Measurements from ENCODE around the gene RPUSD1. TPM values are rescaled to one million over a fixed set of nuclear protein-coding genes. Genes with fewer than 3 reads are reported as not detected.
A peak's percentile ranks its signal among the peaks of the same experiment; 100 is the strongest.
"Not testable (repeated sequence)": the region's sequence is repeated elsewhere in the genome, so short reads cannot be mapped to it uniquely, and the experiment has no call there.

RPUSD1 gene
- total RNA-seq, 4 donors from 2014 or later: 13.4 to 25.8 (median 22.1) TPM

- H3K4me3 ChIP-seq: no peak overlapping the region
- no peak for TF ChIP-seq EP300 (IDR thresholded peaks at IDR 0.05)
- no peak for TF ChIP-seq POLR2A (IDR thresholded peaks at IDR 0.05)
- no peak for TF ChIP-seq POLR2AphosphoS5 (IDR thresholded peaks at IDR 0.05)
- no peak for TF ChIP-seq CTCF (IDR thresholded peaks at IDR 0.05)
- no peaks in the 10 kb centered on the region for H3K9me3 ChIP-seq
- no peaks in the 10 kb centered on the region for H3K4me1 ChIP-seq
- H3K27ac ChIP-seq: no peak overlapping the region
- H3K36me3 ChIP-seq: no peaks in the 10 kb centered on the region
- 45 to 47% methylated on average over 6 of the region's 11 CpGs for WGBS, 2 donors (ENCODE audit: low coverage in 1 of 2)
- peaks cover 53% of the 10 kb centered on the region for H3K27me3 ChIP-seq
- no peak for ATAC-seq
Measured at GRCh38 chr16:754656-755055, 33.5 kb downstream of the RPUSD1 start.

- H3K27ac ChIP-seq, H3K9me3 ChIP-seq, H3K4me3 ChIP-seq, H3K36me3 ChIP-seq, ATAC-seq, H3K4me1 ChIP-seq: not testable (repeated sequence)
- 77 to 86% methylated on average over 3 to 4 of the region's 11 CpGs for WGBS, 2 donors (ENCODE audit: low coverage in 1 of 2)
- peaks cover 54% of the 10 kb centered on the region for H3K27me3 ChIP-seq
Measured at GRCh38 chr16:754121-754607, 34.0 kb downstream of the RPUSD1 start.

GRCh38 chr16:752007-752312, 36.2 kb downstream of the RPUSD1 start:
- H3K4me3 ChIP-seq: no peak overlapping the region

GRCh38 chr16:751152-752006, 36.8 kb downstream of the RPUSD1 start:
- WGBS, 2 donors (ENCODE audit: low coverage in 1 of 2): 62 to 76% methylated on average over 6 to 11 of the region's 39 CpGs
- no peak overlapping the region for H3K4me3 ChIP-seq

More at GRCh38 chr16:752007-752312, 36.2 kb downstream of the RPUSD1 start:
- Histone ChIP-seq H3K4me1 (no peaks in the 10 kb centered on the region), H3K9me3 (no peaks in the 10 kb centered on the region), H3K36me3 (no peaks in the 10 kb centered on the region), H3K27me3 (peaks cover 54% of the 10 kb centered on the region), H3K27ac (no peak overlapping the region)
- TF ChIP-seq CTCF (IDR thresholded peaks at IDR 0.05): no peak
- TF ChIP-seq POLR2AphosphoS5 (IDR thresholded peaks at IDR 0.05): no peak
- no peak for TF ChIP-seq POLR2A (IDR thresholded peaks at IDR 0.05)
- no peak for TF ChIP-seq EP300 (IDR thresholded peaks at IDR 0.05)
- WGBS, 2 donors (ENCODE audit: low coverage in 1 of 2): 39 to 43% methylated on average over 6 to 10 of the region's 10 CpGs
- ATAC-seq: no peak

GRCh38 chr16:750485-750884, 37.7 kb downstream of the RPUSD1 start:
- no peak overlapping the region for H3K27ac ChIP-seq
- no peak for TF ChIP-seq POLR2AphosphoS5 (IDR thresholded peaks at IDR 0.05)
- no peak for TF ChIP-seq EP300 (IDR thresholded peaks at IDR 0.05)
- H3K27me3 ChIP-seq: peaks cover 58% of the 10 kb centered on the region
- no peaks in the 10 kb centered on the region for H3K9me3 ChIP-seq
- no peaks in the 10 kb centered on the region for H3K4me1 ChIP-seq
- WGBS, 2 donors (ENCODE audit: low coverage in 1 of 2): 27 to 30% methylated on average over 2 to 9 of the region's 9 CpGs
- no peaks in the 10 kb centered on the region for H3K36me3 ChIP-seq
- no peak overlapping the region for H3K4me3 ChIP-seq
- ATAC-seq: no peak

More at GRCh38 chr16:751152-752006, 36.8 kb downstream of the RPUSD1 start:
- Histone ChIP-seq H3K9me3 (no peaks in the 10 kb centered on the region), H3K36me3 (no peaks in the 10 kb centered on the region), H3K27me3 (peaks cover 54% of the 10 kb centered on the region), H3K27ac (no peak overlapping the region), H3K4me1 (no peaks in the 10 kb centered on the region)
- no peak for ATAC-seq
- TF ChIP-seq EP300 (IDR thresholded peaks at IDR 0.05) (no peak), POLR2AphosphoS5 (IDR thresholded peaks at IDR 0.05) (no peak)

GRCh38 chr16:749010-749409, 39.2 kb downstream of the RPUSD1 start:
- ATAC-seq: peak; percentile 39
- Histone ChIP-seq H3K4me1 (no peaks in the 10 kb centered on the region), H3K27ac (no peak overlapping the region), H3K4me3 (no peak overlapping the region), H3K9me3 (no peaks in the 10 kb centered on the region), H3K27me3 (peaks cover 60% of the 10 kb centered on the region), H3K36me3 (no peaks in the 10 kb centered on the region)
- WGBS, 2 donors (ENCODE audit: low coverage in 1 of 2): 72 to 87% methylated on average over 4 to 6 of the region's 6 CpGs
- TF ChIP-seq POLR2A (IDR thresholded peaks at IDR 0.05) (no peak), EP300 (IDR thresholded peaks at IDR 0.05) (no peak), POLR2AphosphoS5 (IDR thresholded peaks at IDR 0.05) (no peak)

Data from gastroesophageal sphincter (tissue), 4 donors.